ENCODE data around the gene TTC33. TPM values are rescaled to one million over a fixed set of nuclear protein-coding genes. Genes with fewer than 3 reads are reported as not detected.

The TTC33 gene
- total RNA-seq, 1 donor from 2014 or later: 7.6 TPM

GRCh38 chr5:40521108-40521785, 234.5 kb downstream of the TTC33 start:
- no peak overlapping the region for H3K4me3 ChIP-seq (ENCODE audit: low read depth, low read length)
- no peak for DNase-seq (ENCODE audit: low read depth)
- TF ChIP-seq CTCF (conservative IDR thresholded peaks at IDR 0.05; ENCODE audit: low read depth, low read length): no peak

DNA sequence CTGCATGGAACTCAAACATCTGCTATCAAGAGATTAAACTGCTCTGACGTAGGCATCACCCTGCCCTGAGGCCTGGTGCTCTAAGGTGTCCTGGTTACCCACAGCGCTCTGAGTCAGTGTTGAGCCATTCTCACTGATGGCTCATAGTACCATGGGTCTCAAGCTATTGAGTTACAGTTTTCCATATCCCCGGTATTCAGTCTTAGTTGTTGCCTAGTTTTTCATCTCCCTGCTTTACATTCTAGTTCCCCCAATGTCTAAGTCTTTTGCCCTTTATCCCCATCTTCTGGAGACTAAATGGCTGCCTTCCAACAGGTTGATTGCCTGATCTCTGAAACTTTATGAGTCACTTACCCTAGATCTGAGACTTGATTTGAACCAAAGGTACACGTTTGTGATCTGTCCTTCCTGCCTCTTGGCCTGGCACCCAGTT, 237.3 kb downstream of the TTC33 start:
- TF ChIP-seq CTCF (conservative IDR thresholded peaks at IDR 0.05; ENCODE audit: low read depth, low read length): no peak
- no peak for DNase-seq (ENCODE audit: low read depth)
- no peak overlapping the region for H3K4me3 ChIP-seq (ENCODE audit: low read depth, low read length)

DNA sequence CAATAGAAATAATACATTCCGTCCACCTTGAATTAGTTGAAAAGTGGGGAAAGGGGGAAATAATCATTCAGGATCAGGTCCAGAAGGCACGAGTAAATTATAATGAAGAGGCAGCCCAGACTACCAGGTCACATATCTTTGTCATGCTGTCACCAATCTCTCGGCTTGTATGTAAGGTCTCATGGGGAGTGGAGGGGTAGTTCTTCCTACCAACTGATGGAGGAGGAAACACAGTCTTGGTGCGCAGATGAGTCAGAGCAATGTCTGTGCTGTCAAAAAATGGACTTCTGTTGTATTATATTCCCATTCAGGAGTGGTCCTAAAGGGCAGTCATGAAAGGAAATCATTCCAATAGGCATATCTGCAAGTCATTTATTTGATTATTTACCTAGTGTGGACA, 240.3 kb downstream of the TTC33 start:
- no peak overlapping the region for H3K4me3 ChIP-seq (ENCODE audit: low read depth, low read length)
- TF ChIP-seq CTCF (conservative IDR thresholded peaks at IDR 0.05; ENCODE audit: low read depth, low read length): no peak
- no peak for DNase-seq (ENCODE audit: low read depth)

- no peak for TF ChIP-seq CTCF (conservative IDR thresholded peaks at IDR 0.05; ENCODE audit: low read depth, low read length)
- no peak for DNase-seq (ENCODE audit: low read depth)
- H3K4me3 ChIP-seq (ENCODE audit: low read depth, low read length): no peak overlapping the region
Measured at GRCh38 chr5:40514976-40515375, 240.8 kb downstream of the TTC33 start.

DNA sequence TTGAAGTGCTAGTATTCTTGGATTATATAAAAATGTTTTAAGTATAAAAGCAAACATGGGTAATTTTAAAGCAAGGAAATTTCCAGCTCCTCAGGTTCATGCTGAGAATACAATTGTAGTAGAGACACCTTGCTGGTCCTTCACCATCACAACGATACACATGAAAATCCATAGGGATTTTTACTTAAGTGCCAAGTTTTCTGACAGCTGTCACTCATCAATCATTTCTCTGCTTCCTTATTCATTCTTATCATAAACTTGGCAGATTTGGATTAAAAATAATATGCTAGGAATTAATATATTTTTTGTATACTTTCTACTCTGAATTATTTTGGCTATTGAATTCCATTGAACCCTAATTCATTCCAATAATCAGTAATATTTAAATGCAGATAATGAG, 244.0 kb downstream of the TTC33 start:
- no peak for DNase-seq (ENCODE audit: low read depth)
- no peak for TF ChIP-seq CTCF (conservative IDR thresholded peaks at IDR 0.05; ENCODE audit: low read depth, low read length)
- H3K4me3 ChIP-seq (ENCODE audit: low read depth, low read length): no peak overlapping the region

- no peak for DNase-seq (ENCODE audit: low read depth)
- TF ChIP-seq CTCF (conservative IDR thresholded peaks at IDR 0.05; ENCODE audit: low read depth, low read length): no peak
- no peak overlapping the region for H3K4me3 ChIP-seq (ENCODE audit: low read depth, low read length)
Measured at GRCh38 chr5:40507095-40507494, 248.7 kb downstream of the TTC33 start.

DNA sequence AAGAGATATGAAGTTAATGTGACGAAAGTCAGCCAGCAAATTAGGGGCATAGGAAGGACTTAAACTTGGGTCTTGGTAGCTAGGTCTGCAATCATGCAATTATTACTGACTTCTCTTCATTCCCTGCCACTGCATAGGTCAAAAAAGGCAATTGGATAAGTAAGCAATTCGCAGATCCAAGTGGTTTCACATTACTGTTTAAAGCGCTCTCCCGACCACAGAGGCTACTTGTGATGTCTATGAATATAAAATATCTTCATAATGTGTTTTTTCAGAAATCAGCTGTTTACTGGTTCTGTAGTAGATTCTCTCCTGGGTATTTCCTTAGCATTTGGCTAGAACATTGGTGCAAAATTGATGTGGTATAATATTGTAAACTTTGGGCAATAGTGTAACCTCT, 250.7 kb downstream of the TTC33 start:
- H3K4me3 ChIP-seq (ENCODE audit: low read depth, low read length): no peak overlapping the region
- no peak for TF ChIP-seq CTCF (conservative IDR thresholded peaks at IDR 0.05; ENCODE audit: low read depth, low read length)
- DNase-seq (ENCODE audit: low read depth): no peak
